GM12874 (cell line): ENCODE results near the gene SUSD4.

Experiments used
- TF ChIP-seq, protein P1 (sequence below): IDR thresholded peaks from 2 replicates; pipeline ENCODE4 v1.5.1; 2011; ENCODE audit warnings: low read depth, mild to moderate bottlenecking, control low read depth, low read length, moderate library complexity; ENCODE audit not compliant: insufficient read depth

The SUSD4 gene

DNA sequence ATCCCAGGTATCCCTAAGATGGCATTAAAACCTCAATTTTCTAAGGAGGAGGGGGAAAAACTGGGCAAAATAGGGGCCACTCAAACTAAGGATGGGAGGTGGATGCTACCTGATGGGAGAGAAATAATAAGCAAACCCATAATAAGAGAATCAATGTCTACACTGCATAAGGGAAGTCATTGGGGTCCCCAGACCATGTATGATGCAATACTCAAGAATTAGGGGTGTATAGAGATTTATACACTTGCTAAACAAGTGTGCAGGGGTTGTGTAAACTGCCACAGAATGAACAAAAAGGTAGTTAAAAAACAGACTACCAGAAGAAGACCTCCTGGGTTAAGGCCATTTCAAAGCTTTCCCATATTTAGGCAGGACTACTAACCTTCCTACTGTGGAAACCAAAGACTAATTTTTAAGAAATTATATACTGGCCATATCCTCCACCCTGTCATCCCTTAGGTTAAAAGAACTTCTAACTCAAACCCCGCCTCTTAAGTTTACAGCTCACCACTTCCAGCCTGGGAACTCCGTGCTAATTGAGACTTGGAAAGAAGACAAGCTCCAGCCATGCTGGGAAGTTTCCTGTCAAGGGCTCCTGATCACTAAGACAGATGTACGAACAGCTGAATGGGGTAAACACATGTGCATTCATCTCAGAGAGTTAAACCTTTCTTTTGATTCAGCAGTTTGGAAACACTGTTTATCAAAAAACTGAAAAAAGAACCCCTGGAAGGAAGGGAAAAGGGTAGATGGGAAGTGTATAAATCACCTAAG, 156.5 kb downstream of the SUSD4 start:
- TF ChIP-seq, protein P1, sequence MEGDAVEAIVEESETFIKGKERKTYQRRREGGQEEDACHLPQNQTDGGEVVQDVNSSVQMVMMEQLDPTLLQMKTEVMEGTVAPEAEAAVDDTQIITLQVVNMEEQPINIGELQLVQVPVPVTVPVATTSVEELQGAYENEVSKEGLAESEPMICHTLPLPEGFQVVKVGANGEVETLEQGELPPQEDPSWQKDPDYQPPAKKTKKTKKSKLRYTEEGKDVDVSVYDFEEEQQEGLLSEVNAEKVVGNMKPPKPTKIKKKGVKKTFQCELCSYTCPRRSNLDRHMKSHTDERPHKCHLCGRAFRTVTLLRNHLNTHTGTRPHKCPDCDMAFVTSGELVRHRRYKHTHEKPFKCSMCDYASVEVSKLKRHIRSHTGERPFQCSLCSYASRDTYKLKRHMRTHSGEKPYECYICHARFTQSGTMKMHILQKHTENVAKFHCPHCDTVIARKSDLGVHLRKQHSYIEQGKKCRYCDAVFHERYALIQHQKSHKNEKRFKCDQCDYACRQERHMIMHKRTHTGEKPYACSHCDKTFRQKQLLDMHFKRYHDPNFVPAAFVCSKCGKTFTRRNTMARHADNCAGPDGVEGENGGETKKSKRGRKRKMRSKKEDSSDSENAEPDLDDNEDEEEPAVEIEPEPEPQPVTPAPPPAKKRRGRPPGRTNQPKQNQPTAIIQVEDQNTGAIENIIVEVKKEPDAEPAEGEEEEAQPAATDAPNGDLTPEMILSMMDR = no peak

DNA sequence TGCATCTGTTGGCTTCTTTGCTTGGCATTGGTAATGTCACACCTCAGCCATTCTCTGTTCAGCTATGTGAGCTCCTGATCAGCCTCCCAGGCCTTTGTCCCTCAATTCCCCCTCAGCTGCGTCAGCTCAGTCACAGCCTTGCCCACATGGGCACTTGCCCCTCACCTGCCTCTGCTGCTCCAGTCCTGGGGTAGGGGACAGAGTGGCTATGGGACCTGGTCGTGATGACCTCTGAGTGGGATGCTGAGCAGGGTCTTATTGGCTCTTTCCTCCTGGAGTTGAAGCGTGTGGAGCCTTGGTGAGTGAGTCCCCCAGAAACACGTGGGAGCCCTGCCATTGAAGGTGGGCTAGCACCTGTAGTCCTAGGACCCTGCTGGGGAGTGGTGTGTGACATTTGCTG, 159.6 kb downstream of the SUSD4 start:
- TF ChIP-seq, protein P1 = no peak

DNA sequence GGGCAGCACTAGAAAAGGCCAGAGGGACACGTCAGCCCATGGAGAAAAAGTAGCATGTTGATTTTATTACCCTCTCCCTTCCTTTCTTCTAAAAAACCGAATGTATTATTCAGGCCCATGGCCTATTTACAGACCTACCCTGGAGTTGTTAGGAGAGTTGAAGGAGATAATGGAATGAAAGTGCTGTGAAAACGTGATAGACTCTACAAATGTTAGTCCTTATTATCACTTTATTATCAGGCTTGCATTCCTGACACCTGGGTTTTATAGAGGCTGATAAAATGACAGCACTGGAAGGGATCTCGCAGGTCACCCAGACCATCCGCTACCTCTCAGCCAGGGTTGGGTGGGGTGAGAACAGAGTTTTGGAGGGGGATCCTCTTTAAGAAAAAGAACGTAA, 160.3 kb downstream of the SUSD4 start:
- TF ChIP-seq, protein P1 = no peak

DNA sequence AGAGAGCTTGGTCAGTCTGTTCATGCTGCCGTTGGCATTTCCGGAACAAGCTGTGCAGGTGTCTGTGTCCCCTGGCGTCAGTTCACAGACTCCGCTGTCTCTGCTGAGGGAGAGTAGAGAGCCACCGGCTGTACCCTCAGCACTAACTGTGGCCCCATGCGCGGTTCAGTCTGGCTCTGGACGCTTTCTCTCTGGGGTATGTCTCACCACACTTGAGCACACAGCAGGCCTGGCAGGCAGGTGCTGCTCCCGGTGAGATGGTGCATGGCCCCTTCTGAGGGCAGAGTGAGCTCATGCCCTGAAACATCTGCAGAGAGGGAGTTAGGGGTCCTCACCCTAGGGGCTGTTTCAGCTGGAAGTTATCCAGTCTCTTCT, 161.0 kb downstream of the SUSD4 start:
- TF ChIP-seq, protein P1 = no peak

DNA sequence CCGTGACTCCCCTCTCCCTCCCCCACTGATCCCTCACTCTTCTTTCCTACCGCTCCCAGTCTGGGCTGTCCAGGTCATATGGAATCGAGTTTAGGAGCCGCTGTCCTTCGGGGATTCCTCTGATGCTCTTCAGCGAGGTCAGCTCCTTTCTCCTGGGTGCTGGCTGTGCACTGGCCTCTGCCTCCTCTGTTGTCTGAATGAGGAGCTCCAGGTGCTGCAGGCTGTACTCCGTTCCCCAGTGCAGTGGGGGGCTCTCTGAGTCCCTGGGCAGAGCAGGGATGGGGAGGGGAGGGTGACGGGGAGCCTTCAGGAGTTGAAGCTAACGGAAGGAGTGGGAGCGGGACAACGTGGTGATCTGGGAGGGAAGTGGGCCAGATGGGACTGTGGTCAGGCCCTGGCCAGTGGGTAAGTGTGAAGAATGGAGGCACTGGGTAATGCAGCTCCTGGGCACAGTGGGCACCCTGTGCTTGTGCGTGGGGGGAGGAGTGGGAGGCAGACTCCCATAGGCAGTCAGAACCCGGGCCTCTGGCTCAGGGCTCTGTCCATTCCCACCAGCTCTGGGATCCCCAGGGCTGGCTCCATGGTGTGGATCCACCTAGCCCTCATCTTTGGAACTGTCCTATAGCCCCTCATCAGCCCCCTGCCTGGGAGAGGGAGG, 161.5 kb downstream of the SUSD4 start:
- TF ChIP-seq, protein P1 = no peak

DNA sequence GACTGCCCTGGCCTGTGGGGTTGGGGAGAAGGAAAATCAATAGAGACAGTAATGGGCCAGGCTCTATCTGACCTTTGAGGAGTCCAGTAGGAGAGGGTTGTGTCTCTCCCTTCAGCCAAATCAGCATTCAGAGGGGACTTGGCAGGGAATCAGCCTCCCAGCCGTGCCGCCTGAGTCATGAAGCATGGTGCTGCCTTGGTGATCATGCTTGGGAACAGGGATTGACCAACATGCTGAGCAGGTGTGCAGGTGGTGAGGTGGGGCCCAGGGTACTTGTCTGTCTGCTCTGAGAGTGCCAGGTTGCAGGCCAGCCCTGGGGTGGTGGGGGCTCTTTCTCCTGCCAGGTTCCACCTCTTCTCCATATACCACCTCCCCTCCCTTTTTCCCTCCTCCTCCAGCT, 162.0 kb downstream of the SUSD4 start:
- TF ChIP-seq, protein P1 = no peak

DNA sequence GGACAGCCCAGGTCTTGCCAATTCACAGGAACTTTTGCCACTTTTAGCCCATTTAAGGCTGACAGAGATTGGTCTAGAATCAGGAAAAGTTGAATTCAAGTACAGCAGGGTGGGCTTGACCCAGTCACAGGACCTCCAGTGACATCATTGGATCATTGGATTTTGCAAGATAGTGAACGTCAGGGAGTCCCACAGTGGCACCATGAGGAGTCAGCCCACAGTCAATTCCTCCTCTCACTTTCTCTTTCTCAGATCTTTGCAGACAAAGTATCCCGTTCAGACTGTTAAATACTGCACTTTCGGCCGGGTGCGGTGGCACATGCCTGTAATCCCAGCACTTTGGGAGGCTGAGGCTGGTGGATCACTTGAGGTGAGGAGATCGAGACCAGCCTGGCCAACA, 163.1 kb downstream of the SUSD4 start:
- TF ChIP-seq, protein P1 = no peak
